Gastroesophageal sphincter (tissue), 4 donors: Measurements from ENCODE around the gene LRRC58. TPM values are rescaled to one million over a fixed set of nuclear protein-coding genes. Genes with fewer than 3 reads are reported as not detected.
"Not testable (repeated sequence)": the region's sequence is repeated elsewhere in the genome, so short reads cannot be mapped to it uniquely, and the experiment has no call there.

Source experiments
- ATAC-seq: fragments of 150-250 bp; one replicate; pipeline ENCODE4 v1.9.1; 2016; ENCODE audit warnings: mild to moderate bottlenecking, moderate library complexity
- H3K27ac ChIP-seq, 4 donors: fragments of 200-600 bp; sonication (generic) in 3 of 4; 1 replicate in 3 of 4; 2 replicates in 1 of 4; pipeline ENCODE4 v1.5.1; 2016 to 2019
- H3K27me3 ChIP-seq: fragments of 200-600 bp; sonication (generic); one replicate; pipeline ENCODE4 v1.5.1; 2019
- H3K36me3 ChIP-seq, 2 donors: fragments of 200-600 bp; sonication (generic); one replicate each; pipeline ENCODE4 v1.5.1; 2019; ENCODE audit warnings: control low read depth in 1 of 2
- H3K4me1 ChIP-seq, 3 donors: fragments of 200-600 bp; sonication (generic); 1 replicate in 2 of 3; 2 replicates in 1 of 3; pipeline ENCODE4 v1.5.1; 2016 to 2019; ENCODE audit warnings: control low read depth in 2 of 3
- H3K4me3 ChIP-seq, 2 donors: fragments of 200-600 bp; sonication (generic); one replicate each; pipeline ENCODE4 v1.5.1; 2019; ENCODE audit warnings: mild to moderate bottlenecking in 1 of 2, moderate library complexity in 1 of 2
- H3K9me3 ChIP-seq, 3 donors: fragments of 200-600 bp; sonication (generic); one replicate each; pipeline ENCODE4 v1.5.1; 2017 to 2019; ENCODE audit warnings: control low read depth in 2 of 3
- EP300 ChIP-seq: sonication (generic); formaldehyde crosslinking; IDR thresholded peaks from one replicate; pipeline ENCODE4 v1.6.1; 2017; ENCODE audit warnings: antibody characterized with exemption, mild to moderate bottlenecking
- POLR2A ChIP-seq, 2 donors: fragments of 450-650 bp; IDR thresholded peaks; one replicate each; pipeline ENCODE4 v1.6.1; 2017; ENCODE audit warnings: antibody characterized with exemption in 2 of 2, mild to moderate bottlenecking in 2 of 2, moderate library complexity in 1 of 2
- POLR2AphosphoS5 ChIP-seq: sonication (generic); formaldehyde crosslinking; IDR thresholded peaks from one replicate; pipeline ENCODE4 v1.6.1; 2017; ENCODE audit warnings: antibody characterized with exemption
- WGBS, 2 donors: methylation state at CpG; one replicate each; pipeline ENCODE4 v1.1.5; 2018; ENCODE audit warnings: low coverage in 1 of 2; 5-methylcytosine and 5-hydroxymethylcytosine counted together
- total RNA-seq, 4 donors: library from RNA; depleted of rRNA; stranded (reverse); fragments of >200 nt; gene quantifications; one replicate each; pipeline ENCODE4 v1.1.0, GENCODE V29; 2016
- TF ChIP-seq, protein P1 (sequence below), 4 experiments: fragments of 200-600 bp in 2 of 4; fragments of 450-650 bp in 2 of 4; sonication (generic) in 1 of 4; IDR thresholded peaks; one replicate each; pipeline ENCODE4 v1.5.1; 2017 to 2019; ENCODE audit warnings: antibody characterized with exemption in 4 of 4, mild to moderate bottlenecking in 2 of 4, moderate library complexity in 2 of 4

The LRRC58 gene
- total RNA-seq, 4 donors from 2014 or later, result 33.5 to 44.3 (median 39.9) TPM

DNA sequence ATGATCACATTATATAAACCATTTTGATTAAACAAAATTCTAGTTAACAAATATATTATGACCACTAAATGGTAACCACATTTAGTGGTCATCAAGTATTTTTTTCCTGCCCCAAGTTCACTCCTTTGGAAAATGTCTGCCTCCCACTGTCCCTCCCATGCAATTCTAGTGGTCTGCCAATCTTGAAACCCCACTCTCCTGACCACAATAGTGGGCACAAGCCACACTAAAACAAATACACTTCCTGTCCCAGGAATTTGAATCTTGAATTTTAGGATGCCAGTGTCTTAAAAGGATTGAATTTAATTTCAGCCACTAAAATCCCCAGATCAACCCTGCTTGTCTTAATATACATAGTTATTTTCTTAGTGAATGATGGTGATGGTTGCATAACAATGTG lies 50.2 kb downstream of the LRRC58 start:
- Histone ChIP-seq H3K4me3 (no peak overlapping the region), H3K36me3 (no peaks in the 10 kb centered on the region), H3K27ac (no peak overlapping the region), H3K4me1 (no peaks in the 10 kb centered on the region), H3K9me3 (peaks cover 0 to 12% (median 0%) of the 10 kb centered on the region in 3 donors), H3K27me3 (no peaks in the 10 kb centered on the region)
- ATAC-seq, result no peak
- no peak for TF ChIP-seq POLR2AphosphoS5
- TF ChIP-seq POLR2A (IDR thresholded peaks at IDR 0.05), result no peak
- TF ChIP-seq, protein P1, sequence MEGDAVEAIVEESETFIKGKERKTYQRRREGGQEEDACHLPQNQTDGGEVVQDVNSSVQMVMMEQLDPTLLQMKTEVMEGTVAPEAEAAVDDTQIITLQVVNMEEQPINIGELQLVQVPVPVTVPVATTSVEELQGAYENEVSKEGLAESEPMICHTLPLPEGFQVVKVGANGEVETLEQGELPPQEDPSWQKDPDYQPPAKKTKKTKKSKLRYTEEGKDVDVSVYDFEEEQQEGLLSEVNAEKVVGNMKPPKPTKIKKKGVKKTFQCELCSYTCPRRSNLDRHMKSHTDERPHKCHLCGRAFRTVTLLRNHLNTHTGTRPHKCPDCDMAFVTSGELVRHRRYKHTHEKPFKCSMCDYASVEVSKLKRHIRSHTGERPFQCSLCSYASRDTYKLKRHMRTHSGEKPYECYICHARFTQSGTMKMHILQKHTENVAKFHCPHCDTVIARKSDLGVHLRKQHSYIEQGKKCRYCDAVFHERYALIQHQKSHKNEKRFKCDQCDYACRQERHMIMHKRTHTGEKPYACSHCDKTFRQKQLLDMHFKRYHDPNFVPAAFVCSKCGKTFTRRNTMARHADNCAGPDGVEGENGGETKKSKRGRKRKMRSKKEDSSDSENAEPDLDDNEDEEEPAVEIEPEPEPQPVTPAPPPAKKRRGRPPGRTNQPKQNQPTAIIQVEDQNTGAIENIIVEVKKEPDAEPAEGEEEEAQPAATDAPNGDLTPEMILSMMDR (IDR thresholded peaks at IDR 0.05), result no peak
- TF ChIP-seq EP300, result no peak

DNA sequence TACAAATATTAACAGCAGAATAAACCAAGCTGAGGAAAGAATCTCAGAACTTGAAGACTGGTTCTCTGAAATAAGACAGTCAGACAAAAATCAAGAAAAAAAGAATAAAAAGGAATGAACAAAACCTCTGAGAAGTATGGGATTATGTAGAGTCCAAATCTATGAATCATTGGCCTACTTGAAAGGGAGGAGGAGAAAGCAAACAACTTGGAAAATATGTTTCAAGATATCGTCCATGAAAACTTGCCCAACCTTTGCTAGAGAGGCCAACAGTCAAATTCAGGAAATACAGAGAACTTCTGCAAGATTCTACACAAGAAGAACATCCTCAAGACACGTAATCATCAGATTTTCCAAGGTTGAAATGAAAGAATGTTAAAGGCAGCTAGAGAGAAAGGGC lies 57.6 kb downstream of the LRRC58 start:
- H3K27ac ChIP-seq, H3K4me1 ChIP-seq, H3K27me3 ChIP-seq, ATAC-seq, H3K4me3 ChIP-seq, H3K36me3 ChIP-seq: not testable (repeated sequence)
- peaks cover 0 to 21% (median 0%) of the 10 kb centered on the region in 3 donors for H3K9me3 ChIP-seq
- WGBS, 2 donors, result 65% methylated on average over 2 of the region's 2 CpGs

DNA sequence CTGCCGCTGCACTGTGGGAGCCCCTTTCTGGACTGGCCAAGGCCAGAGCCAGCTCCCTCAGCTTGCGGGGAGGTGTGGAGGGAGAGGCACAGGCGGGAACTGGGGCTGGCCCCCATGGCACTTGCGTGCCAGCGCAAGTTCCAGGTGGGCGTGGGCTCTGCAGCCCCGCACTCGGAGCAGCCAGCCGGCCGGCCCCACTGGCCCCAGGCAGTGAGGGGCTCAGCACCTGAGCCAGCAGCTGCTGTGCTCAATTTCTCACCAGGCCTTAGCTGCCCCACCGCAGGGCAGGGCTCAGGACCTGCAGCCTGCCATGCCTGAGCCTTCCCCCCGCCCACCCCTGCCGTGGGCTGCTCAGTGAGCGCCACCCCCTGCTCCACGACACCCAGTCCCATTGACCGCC lies 59.5 kb downstream of the LRRC58 start:
- ATAC-seq, result no peak
- WGBS, 2 donors, result 80% methylated on average over 1 of the region's 16 CpGs; no CpG with 5 or more reads in 1 of the 2 donors
- Histone ChIP-seq H3K27me3 (no peaks in the 10 kb centered on the region), H3K4me3 (no peak overlapping the region), H3K4me1 (peaks cover 0 to 19% (median 0%) of the 10 kb centered on the region in 3 donors), H3K27ac (no peak overlapping the region), H3K36me3 (no peaks in the 10 kb centered on the region), H3K9me3 (peaks cover 0 to 16% (median 0%) of the 10 kb centered on the region in 3 donors)
- TF ChIP-seq EP300 (no peak), POLR2AphosphoS5 (no peak), POLR2A (IDR thresholded peaks at IDR 0.05) (no peak)
- TF ChIP-seq, protein P1 (IDR thresholded peaks at IDR 0.05), result no peak

DNA sequence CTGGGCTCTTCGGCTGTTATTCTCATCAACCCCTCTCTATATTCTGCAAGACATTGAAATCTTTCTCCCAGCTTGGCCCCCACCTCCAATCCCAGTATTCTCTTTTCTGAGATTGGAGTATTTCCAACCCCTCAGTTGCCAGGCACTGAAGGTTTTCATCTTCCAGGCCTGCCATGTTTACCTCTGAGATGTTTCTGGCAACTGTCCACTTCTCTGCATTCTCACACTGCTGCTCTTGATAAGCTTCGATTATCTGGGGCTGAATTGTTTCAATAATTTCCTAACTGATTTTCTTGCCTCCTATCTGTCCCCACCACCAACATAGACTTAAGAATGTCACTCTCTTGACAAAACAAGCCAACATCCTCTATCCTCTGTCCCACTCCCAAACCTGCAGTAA lies 62.7 kb downstream of the LRRC58 start:
- 58 to 60% methylated on average over 1 to 2 of the region's 2 CpGs for WGBS, 2 donors

DNA sequence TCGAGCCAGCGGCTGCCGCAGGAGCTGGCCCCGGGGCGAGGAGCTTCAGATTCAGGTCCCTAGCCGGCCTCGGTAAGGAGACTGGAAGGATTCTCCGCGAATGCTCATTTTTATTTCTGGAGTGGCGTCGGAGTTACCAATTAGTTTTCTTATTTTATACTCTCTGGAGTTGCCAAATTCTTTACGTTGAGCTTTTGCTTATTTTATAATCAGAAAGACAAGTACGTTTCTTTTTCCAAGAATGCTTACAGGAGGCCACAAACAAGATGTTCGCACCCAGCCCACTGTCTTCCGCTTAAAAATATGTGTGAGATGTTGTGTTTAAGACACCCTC lies 63.7 kb downstream of the LRRC58 start:
- Histone ChIP-seq H3K27ac (peak overlapping the region in 1 of 4 donors; percentile 61), H3K4me1 (peaks cover 0 to 22% (median 0%) of the 10 kb centered on the region in 3 donors), H3K9me3 (no peaks in the 10 kb centered on the region), H3K27me3 (no peaks in the 10 kb centered on the region), H3K4me3 (peak overlapping the region; percentile 39 to 65), H3K36me3 (no peaks in the 10 kb centered on the region)
- no peak for TF ChIP-seq POLR2A (IDR thresholded peaks at IDR 0.05)
- TF ChIP-seq, protein P1 (IDR thresholded peaks at IDR 0.05), result no peak
- no peak for TF ChIP-seq POLR2AphosphoS5
- TF ChIP-seq EP300, result no peak
- WGBS, 2 donors, result 28 to 68% methylated on average over 5 to 8 of the region's 15 CpGs
- no peak for ATAC-seq

More for the DNA sequence above, 62.7 kb downstream of the LRRC58 start:
- Histone ChIP-seq H3K27ac (no peak overlapping the region), H3K4me1 (peaks cover 0 to 22% (median 0%) of the 10 kb centered on the region in 3 donors), H3K4me3 (no peak overlapping the region), H3K36me3 (no peaks in the 10 kb centered on the region), H3K9me3 (no peaks in the 10 kb centered on the region), H3K27me3 (no peaks in the 10 kb centered on the region)
- ATAC-seq, result no peak
- TF ChIP-seq, protein P1 (IDR thresholded peaks at IDR 0.05), result no peak
- no peak for TF ChIP-seq EP300
- TF ChIP-seq POLR2A (IDR thresholded peaks at IDR 0.05), result no peak
- no peak for TF ChIP-seq POLR2AphosphoS5
